ENCODE results near the gene LRRC66. TPM values are rescaled to one million over a fixed set of nuclear protein-coding genes. Genes with fewer than 3 reads are reported as not detected.

LRRC66 gene
- polyA plus RNA-seq, 2 of the 4 experiments (the other 2 are of a cell fraction), result 0.17 to 0.18 TPM

- Histone ChIP-seq H3K27ac (no peak overlapping the region), H3K4me3 (no peak overlapping the region), H3K4me1 (no peaks in the 10 kb centered on the region), H3K4me2 (no peak overlapping the region), H3K9me3 (no peaks in the 10 kb centered on the region)
- CTCF ChIA-PET, result no interaction called here
- WGBS (ENCODE audit: missing lambda C conversion rate), result 69% methylated on average over 3 of the region's 3 CpGs
- ATAC-seq (no peak), FAIRE-seq (no peak), DNase-seq (ENCODE audit: low read depth in 1 of 2, low spot score in 1 of 2) (no peak)
- POLR2A ChIA-PET, result no interaction called here
- no peak for TF ChIP-seq CEBPB (IDR thresholded peaks at IDR 0.05)
- no peak for TF ChIP-seq ELK1 (IDR thresholded peaks at IDR 0.05; ENCODE audit: low read depth, low read length)
- TF ChIP-seq BHLHE40 (IDR thresholded peaks at IDR 0.05; ENCODE audit: low read depth, low read length), result no peak
- no peak for TF ChIP-seq NFE2L2 (conservative IDR thresholded peaks at IDR 0.05; ENCODE audit: low read length)
- TF ChIP-seq ZFP36 (IDR thresholded peaks at IDR 0.05; ENCODE audit: borderline replicate concordance, partially characterized antibody), result no peak
- no peak for TF ChIP-seq TFCP2L1 (CRISPR knock-in tag; IDR thresholded peaks at IDR 0.05)
- TF ChIP-seq ATOH8 (CRISPR knock-in tag; IDR thresholded peaks at IDR 0.05; ENCODE audit: low read depth), result no peak
- no peak for TF ChIP-seq TP53 (CRISPR knock-in tag; IDR thresholded peaks at IDR 0.05)
- no peak for TF ChIP-seq RNF2 (IDR thresholded peaks at IDR 0.05; ENCODE audit: borderline replicate concordance, low read depth)
- no peak for TF ChIP-seq ZC3H11A (IDR thresholded peaks at IDR 0.05)
- no peak for TF ChIP-seq HOXB13 (CRISPR knock-in tag; IDR thresholded peaks at IDR 0.05; ENCODE audit: low read depth)
- TF ChIP-seq EP300 (IDR thresholded peaks at IDR 0.05), result no peak
- TF ChIP-seq RAD21 (conservative IDR thresholded peaks at IDR 0.05 in 1 of 2, IDR thresholded peaks at IDR 0.05 in 1 of 2), result no peak
- TF ChIP-seq MAX (IDR thresholded peaks at IDR 0.05), result no peak
- no peak for TF ChIP-seq CBX2 (IDR thresholded peaks at IDR 0.05; ENCODE audit: borderline replicate concordance, low read depth)
Measured at GRCh38 chr4:52054254-52054653, 34.1 kb upstream of the LRRC66 start.

- TF ChIP-seq NR3C1 (IDR thresholded peaks at IDR 0.05), result no peak
- no peak for TF ChIP-seq ELK1 (IDR thresholded peaks at IDR 0.05; ENCODE audit: low read depth, low read length)
- no peak for TF ChIP-seq CHD2 (IDR thresholded peaks at IDR 0.05; ENCODE audit: low read length, partially characterized antibody)
- no peak for TF ChIP-seq FOSB (CRISPR knock-in tag; IDR thresholded peaks at IDR 0.05)
- no peak for TF ChIP-seq SREBF2 (IDR thresholded peaks at IDR 0.05)
- no peak for TF ChIP-seq FOSL2 (IDR thresholded peaks at IDR 0.05)
- no peak for TF ChIP-seq FOSL2 (CRISPR knock-in tag; IDR thresholded peaks at IDR 0.05)
- no peak for TF ChIP-seq HOXB13 (CRISPR knock-in tag; IDR thresholded peaks at IDR 0.05; ENCODE audit: low read depth)
- no peak for TF ChIP-seq CHD4 (IDR thresholded peaks at IDR 0.05; ENCODE audit: borderline replicate concordance)
- TF ChIP-seq EP300 (IDR thresholded peaks at IDR 0.05), result no peak
- no peak for TF ChIP-seq RAD21 (conservative IDR thresholded peaks at IDR 0.05 in 1 of 2, IDR thresholded peaks at IDR 0.05 in 1 of 2)
- TF ChIP-seq FOXS1 (CRISPR knock-in tag; IDR thresholded peaks at IDR 0.05), result no peak
- no peaks in the 10 kb centered on the region for H3K4me1 ChIP-seq
- FAIRE-seq (no peak), ATAC-seq (no peak), DNase-seq (ENCODE audit: low read depth in 1 of 2, low spot score in 1 of 2) (no peak)
- ChIA-PET CTCF (no interaction called here), POLR2A (interaction anchor here (0.8 to 1.1 kb wide), 2 partner anchors 10 to 15 kb away, joined by 3 to 6 read pairs; partner anchors contain the start of gene SGCB)
- H3K4me2 ChIP-seq, result peak overlapping the region; percentile 73
- H3K9me3 ChIP-seq, result no peaks in the 10 kb centered on the region
- H3K4me3 ChIP-seq, result peak overlapping the region; percentile 58; the same call in 2 of the 3 replicates
- H3K27ac ChIP-seq, result peak overlapping the region; percentile 25 to 91; a peak in 3 of 6 replicates
- 85% methylated on average over 7 of the region's 7 CpGs for WGBS (ENCODE audit: missing lambda C conversion rate)
Measured at GRCh38 chr4:52052475-52052780, 32.3 kb upstream of the LRRC66 start.

All from A549 (cell line).